ENCODE results near the gene DERL3.

DNA sequence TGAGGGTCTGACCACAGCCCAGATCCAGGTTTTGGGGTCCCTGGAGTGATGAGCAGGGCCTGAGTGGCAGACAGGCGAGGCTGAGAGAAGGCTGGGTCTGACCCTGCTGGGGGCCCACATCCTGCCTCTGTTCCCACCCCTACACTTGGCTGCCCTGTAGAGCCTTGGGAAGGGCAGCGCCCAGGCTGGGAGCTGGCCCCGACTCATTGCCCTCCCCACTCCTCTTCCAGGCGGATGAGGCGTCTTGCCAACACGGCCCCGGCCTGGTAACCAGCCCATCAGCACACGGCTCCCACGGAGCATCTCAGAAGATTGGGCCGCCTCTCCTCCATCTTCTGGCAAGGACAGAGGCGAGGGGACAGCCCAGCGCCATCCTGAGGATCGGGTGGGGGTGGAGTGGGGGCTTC is 4.9 kb downstream of the DERL3 start:
- TF ChIP-seq GATA2 (IDR thresholded peaks at IDR 0.05; ENCODE audit: low read depth, low read length) (no peak), GATA3 (IDR thresholded peaks at IDR 0.05; ENCODE audit: low read depth, low read length) (no peak)
